IMR-90 (cell line): Measurements from ENCODE around the gene PIM3.

Source experiments
- CHD1 ChIP-seq: IDR thresholded peaks from 2 replicates; pipeline ENCODE4 v1.6.1; 2012; ENCODE audit warnings: low read depth, low read length, improper control_type of control experiment
- MAZ ChIP-seq: IDR thresholded peaks from 2 replicates; pipeline ENCODE4 v1.6.1; 2012; ENCODE audit warnings: low read depth, mild to moderate bottlenecking, low read length, improper control_type of control experiment, moderate library complexity, borderline replicate concordance
- POLR2A ChIP-seq: IDR thresholded peaks from 2 replicates; pipeline ENCODE4 v1.6.1; 2012; ENCODE audit warnings: mild to moderate bottlenecking, low read depth, low read length
- RAD21 ChIP-seq: IDR thresholded peaks from 2 replicates; pipeline ENCODE4 v1.6.1; 2012; ENCODE audit warnings: low read length, improper control_type of control experiment
- RFX5 ChIP-seq: IDR thresholded peaks from 2 replicates; pipeline ENCODE4 v1.8.0; 2012; ENCODE audit warnings: low read depth, mild to moderate bottlenecking, low read length, moderate library complexity
- SMC3 ChIP-seq: fragments of 150-350 bp; IDR thresholded peaks from 2 replicates; pipeline ENCODE4 v1.6.1; 2016; ENCODE audit warnings: low read depth, mild to moderate bottlenecking, antibody characterized with exemption, low read length, moderate library complexity
- USF2 ChIP-seq: fragments of 150-350 bp; IDR thresholded peaks from 2 replicates; pipeline ENCODE4 v1.6.1; 2017; ENCODE audit warnings: mild to moderate bottlenecking, antibody characterized with exemption, low read length, low read depth
- TF ChIP-seq, protein P1 (sequence below): conservative IDR thresholded peaks from 2 replicates; pipeline ENCODE4 v1.5.1; 2012; ENCODE audit warnings: mild to moderate bottlenecking, low read depth, low read length, improper control_type of control experiment

DNA sequence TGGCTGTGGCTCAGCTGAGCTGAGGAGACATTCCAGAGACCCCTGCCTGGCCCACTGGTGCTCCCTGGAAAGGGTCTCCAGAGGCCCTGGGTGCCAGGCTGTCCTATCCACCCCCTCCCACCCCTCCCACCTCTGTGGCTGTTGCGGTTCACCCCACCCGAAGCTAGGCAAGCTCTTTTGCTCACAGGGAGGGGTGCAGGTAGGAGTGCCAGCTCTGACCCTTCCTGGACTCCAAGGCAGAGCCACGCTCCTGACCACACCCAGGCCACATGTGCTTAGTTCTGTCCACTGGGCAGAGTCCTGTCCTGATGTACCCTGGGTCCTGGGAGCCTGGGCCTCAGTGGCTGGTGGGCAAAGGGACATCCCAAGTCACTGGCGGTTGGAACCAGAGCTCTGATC is 35.5 kb downstream of the PIM3 start:
- TF ChIP-seq POLR2A = no peak
- no peak for TF ChIP-seq RAD21
- no peak for TF ChIP-seq USF2
- TF ChIP-seq, protein P1, sequence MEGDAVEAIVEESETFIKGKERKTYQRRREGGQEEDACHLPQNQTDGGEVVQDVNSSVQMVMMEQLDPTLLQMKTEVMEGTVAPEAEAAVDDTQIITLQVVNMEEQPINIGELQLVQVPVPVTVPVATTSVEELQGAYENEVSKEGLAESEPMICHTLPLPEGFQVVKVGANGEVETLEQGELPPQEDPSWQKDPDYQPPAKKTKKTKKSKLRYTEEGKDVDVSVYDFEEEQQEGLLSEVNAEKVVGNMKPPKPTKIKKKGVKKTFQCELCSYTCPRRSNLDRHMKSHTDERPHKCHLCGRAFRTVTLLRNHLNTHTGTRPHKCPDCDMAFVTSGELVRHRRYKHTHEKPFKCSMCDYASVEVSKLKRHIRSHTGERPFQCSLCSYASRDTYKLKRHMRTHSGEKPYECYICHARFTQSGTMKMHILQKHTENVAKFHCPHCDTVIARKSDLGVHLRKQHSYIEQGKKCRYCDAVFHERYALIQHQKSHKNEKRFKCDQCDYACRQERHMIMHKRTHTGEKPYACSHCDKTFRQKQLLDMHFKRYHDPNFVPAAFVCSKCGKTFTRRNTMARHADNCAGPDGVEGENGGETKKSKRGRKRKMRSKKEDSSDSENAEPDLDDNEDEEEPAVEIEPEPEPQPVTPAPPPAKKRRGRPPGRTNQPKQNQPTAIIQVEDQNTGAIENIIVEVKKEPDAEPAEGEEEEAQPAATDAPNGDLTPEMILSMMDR = no peak
- TF ChIP-seq SMC3 = no peak
- TF ChIP-seq RFX5 = no peak
- TF ChIP-seq CHD1 = no peak
- no peak for TF ChIP-seq MAZ
